ENCODE results near the gene PGAP3.

Gene PGAP3

DNA sequence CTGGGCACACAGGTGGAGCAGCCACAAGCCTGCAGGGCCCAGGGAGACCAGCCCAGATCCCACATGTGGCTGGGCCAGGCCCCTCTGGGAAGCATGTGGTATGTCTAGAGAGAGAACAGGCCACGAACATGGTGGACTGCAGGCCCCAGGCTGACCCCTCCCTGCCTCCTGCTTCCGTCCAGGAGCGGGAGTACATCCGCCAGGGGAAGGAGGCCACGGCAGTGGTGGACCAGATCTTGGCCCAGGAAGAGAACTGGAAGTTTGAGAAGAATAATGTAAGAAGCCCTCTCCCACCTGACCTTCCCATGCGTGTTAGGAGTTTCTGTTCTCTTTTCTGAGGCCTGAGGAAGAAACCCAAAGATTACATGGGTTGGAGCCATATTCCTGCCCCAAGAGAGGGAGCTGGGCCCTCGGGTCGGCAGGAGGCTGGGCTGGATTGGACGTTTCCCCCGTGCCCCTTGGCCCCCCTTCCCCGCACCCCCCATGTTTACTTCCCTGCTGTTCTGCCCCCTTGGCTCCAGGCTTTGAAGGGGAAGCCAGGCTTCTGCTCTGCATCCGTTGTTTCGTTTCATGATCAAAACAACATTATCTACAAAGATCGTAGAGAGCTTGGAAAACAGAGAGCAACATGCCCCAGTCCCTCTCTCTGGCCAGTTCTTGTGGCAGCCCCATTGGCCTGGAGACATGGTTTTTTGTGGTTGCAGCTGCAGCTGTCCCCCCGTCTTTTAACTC lies 28.4 kb downstream of the PGAP3 start:
- TF ChIP-seq TCF4 (CRISPR knock-in tag; IDR thresholded peaks at IDR 0.05; ENCODE audit: borderline replicate concordance) (no peak), ZNF70 (CRISPR knock-in tag; IDR thresholded peaks at IDR 0.05) (no peak), ZNF8 (CRISPR knock-in tag; IDR thresholded peaks at IDR 0.05) (no peak), ARNTL (CRISPR knock-in tag; IDR thresholded peaks at IDR 0.05; ENCODE audit: borderline replicate concordance, low read depth) (no peak), CSDC2 (CRISPR knock-in tag; IDR thresholded peaks at IDR 0.05) (no peak), ESRRG (CRISPR knock-in tag; IDR thresholded peaks at IDR 0.05) (no peak), CSRNP3 (CRISPR knock-in tag; IDR thresholded peaks at IDR 0.05) (no peak), PPARA (CRISPR knock-in tag; IDR thresholded peaks at IDR 0.05; ENCODE audit: borderline replicate concordance) (no peak), SNAI2 (CRISPR knock-in tag; IDR thresholded peaks at IDR 0.05) (no peak), BACH2 (CRISPR knock-in tag; IDR thresholded peaks at IDR 0.05; ENCODE audit: borderline replicate concordance) (no peak), OSR1 (CRISPR knock-in tag; IDR thresholded peaks at IDR 0.05) (no peak), ISL1 (CRISPR knock-in tag; IDR thresholded peaks at IDR 0.05) (no peak), TOX (CRISPR knock-in tag; IDR thresholded peaks at IDR 0.05; ENCODE audit: borderline replicate concordance) (no peak), ZC3H10 (CRISPR knock-in tag; IDR thresholded peaks at IDR 0.05) (no peak), GLIS3 (CRISPR knock-in tag; IDR thresholded peaks at IDR 0.05) (no peak), ZFP3 (CRISPR knock-in tag; IDR thresholded peaks at IDR 0.05) (no peak), ZNF565 (CRISPR knock-in tag; conservative IDR thresholded peaks at IDR 0.05; ENCODE audit: low read depth) (no peak)
- TF ChIP-seq, protein P1, sequence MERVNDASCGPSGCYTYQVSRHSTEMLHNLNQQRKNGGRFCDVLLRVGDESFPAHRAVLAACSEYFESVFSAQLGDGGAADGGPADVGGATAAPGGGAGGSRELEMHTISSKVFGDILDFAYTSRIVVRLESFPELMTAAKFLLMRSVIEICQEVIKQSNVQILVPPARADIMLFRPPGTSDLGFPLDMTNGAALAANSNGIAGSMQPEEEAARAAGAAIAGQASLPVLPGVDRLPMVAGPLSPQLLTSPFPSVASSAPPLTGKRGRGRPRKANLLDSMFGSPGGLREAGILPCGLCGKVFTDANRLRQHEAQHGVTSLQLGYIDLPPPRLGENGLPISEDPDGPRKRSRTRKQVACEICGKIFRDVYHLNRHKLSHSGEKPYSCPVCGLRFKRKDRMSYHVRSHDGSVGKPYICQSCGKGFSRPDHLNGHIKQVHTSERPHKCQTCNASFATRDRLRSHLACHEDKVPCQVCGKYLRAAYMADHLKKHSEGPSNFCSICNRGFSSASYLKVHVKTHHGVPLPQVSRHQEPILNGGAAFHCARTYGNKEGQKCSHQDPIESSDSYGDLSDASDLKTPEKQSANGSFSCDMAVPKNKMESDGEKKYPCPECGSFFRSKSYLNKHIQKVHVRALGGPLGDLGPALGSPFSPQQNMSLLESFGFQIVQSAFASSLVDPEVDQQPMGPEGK (CRISPR knock-in tag; IDR thresholded peaks at IDR 0.05; ENCODE audit: borderline replicate concordance), result no peak
- TF ChIP-seq, protein P2, sequence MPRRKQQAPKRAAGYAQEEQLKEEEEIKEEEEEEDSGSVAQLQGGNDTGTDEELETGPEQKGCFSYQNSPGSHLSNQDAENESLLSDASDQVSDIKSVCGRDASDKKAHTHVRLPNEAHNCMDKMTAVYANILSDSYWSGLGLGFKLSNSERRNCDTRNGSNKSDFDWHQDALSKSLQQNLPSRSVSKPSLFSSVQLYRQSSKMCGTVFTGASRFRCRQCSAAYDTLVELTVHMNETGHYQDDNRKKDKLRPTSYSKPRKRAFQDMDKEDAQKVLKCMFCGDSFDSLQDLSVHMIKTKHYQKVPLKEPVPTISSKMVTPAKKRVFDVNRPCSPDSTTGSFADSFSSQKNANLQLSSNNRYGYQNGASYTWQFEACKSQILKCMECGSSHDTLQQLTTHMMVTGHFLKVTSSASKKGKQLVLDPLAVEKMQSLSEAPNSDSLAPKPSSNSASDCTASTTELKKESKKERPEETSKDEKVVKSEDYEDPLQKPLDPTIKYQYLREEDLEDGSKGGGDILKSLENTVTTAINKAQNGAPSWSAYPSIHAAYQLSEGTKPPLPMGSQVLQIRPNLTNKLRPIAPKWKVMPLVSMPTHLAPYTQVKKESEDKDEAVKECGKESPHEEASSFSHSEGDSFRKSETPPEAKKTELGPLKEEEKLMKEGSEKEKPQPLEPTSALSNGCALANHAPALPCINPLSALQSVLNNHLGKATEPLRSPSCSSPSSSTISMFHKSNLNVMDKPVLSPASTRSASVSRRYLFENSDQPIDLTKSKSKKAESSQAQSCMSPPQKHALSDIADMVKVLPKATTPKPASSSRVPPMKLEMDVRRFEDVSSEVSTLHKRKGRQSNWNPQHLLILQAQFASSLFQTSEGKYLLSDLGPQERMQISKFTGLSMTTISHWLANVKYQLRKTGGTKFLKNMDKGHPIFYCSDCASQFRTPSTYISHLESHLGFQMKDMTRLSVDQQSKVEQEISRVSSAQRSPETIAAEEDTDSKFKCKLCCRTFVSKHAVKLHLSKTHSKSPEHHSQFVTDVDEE (CRISPR knock-in tag; IDR thresholded peaks at IDR 0.05), result no peak
- TF ChIP-seq, protein P3, sequence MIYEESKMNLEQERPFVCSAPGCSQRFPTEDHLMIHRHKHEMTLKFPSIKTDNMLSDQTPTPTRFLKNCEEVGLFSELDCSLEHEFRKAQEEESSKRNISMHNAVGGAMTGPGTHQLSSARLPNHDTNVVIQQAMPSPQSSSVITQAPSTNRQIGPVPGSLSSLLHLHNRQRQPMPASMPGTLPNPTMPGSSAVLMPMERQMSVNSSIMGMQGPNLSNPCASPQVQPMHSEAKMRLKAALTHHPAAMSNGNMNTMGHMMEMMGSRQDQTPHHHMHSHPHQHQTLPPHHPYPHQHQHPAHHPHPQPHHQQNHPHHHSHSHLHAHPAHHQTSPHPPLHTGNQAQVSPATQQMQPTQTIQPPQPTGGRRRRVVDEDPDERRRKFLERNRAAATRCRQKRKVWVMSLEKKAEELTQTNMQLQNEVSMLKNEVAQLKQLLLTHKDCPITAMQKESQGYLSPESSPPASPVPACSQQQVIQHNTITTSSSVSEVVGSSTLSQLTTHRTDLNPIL (CRISPR knock-in tag; IDR thresholded peaks at IDR 0.05; ENCODE audit: low read depth), result no peak
- no peak for ATAC-seq

DNA sequence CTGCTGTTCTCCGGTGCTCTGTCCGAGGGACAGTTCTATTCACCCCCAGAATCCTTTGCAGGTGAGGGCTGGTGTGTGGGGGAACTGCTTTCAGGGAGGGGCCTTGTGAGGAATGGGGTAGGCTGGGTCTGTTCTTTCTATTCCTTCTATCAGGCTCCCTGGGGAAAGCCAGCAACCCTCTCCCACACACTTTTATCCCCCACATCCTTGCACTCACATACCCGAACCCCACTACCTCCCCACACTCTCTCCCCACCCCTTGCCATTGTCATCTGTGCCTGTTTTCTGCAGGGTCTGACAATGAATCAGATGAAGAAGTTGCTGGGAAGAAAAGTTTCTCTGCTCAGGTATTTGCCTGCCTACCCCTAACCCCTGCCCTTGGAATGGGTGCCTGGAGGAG lies 29.1 kb downstream of the PGAP3 start:
- no peak for TF ChIP-seq TCF4 (CRISPR knock-in tag; IDR thresholded peaks at IDR 0.05; ENCODE audit: borderline replicate concordance)
- no peak for TF ChIP-seq PPARA (CRISPR knock-in tag; IDR thresholded peaks at IDR 0.05; ENCODE audit: borderline replicate concordance)
- no peak for TF ChIP-seq SNAI2 (CRISPR knock-in tag; IDR thresholded peaks at IDR 0.05)
- TF ChIP-seq CSRNP3 (CRISPR knock-in tag; IDR thresholded peaks at IDR 0.05), result no peak
- no peak for TF ChIP-seq CSDC2 (CRISPR knock-in tag; IDR thresholded peaks at IDR 0.05)
- TF ChIP-seq, protein P4, sequence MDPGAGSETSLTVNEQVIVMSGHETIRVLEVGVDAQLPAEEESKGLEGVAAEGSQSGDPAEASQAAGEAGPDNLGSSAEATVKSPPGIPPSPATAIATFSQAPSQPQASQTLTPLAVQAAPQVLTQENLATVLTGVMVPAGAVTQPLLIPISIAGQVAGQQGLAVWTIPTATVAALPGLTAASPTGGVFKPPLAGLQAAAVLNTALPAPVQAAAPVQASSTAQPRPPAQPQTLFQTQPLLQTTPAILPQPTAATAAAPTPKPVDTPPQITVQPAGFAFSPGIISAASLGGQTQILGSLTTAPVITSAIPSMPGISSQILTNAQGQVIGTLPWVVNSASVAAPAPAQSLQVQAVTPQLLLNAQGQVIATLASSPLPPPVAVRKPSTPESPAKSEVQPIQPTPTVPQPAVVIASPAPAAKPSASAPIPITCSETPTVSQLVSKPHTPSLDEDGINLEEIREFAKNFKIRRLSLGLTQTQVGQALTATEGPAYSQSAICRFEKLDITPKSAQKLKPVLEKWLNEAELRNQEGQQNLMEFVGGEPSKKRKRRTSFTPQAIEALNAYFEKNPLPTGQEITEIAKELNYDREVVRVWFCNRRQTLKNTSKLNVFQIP (CRISPR knock-in tag; IDR thresholded peaks at IDR 0.05; ENCODE audit: borderline replicate concordance, low read depth), result no peak
- ATAC-seq, result no peak

All from SK-N-SH treated with all-trans-retinoic acid at 6 μM for 48 hours (cell line).